Natural killer cell (primary cell): ENCODE data around the gene HSF5. TPM values are rescaled to one million over a fixed set of nuclear protein-coding genes. Genes with fewer than 3 reads are reported as not detected.

Experiments used
- ATAC-seq, 3 donors: fragments of 150-1000 bp in 2 of 3; fragments of 200-7000 bp in 1 of 3; cut with Tn5 transposase; 1 replicate in 1 of 3; 2 replicates in 2 of 3; pipeline ENCODE4 v1.10.0; 2021; ENCODE audit warnings: mild to moderate bottlenecking in 2 of 3, moderate library complexity in 2 of 3
- DNase-seq, 2 donors: peaks; one replicate each; pipeline versions ENCODE4 v3.0.0 to v3.0.0-alpha.2; 2013 to 2021; ENCODE audit warnings: mixed read lengths in 1 of 2
- H3K27ac ChIP-seq: one replicate; pipeline ENCODE4 v1.5.1; 2013; ENCODE audit warnings: mild to moderate bottlenecking, low read length
- H3K27me3 ChIP-seq: one replicate; pipeline ENCODE4 v1.6.1; 2013; ENCODE audit warnings: low read length; ENCODE audit not compliant: control insufficient read depth, insufficient read depth
- H3K36me3 ChIP-seq: one replicate; pipeline ENCODE4 v1.6.1; 2013; ENCODE audit warnings: low read length; ENCODE audit not compliant: control insufficient read depth, insufficient read depth
- H3K4me1 ChIP-seq: one replicate; pipeline ENCODE4 v1.6.1; 2013; ENCODE audit warnings: low read length; ENCODE audit not compliant: control insufficient read depth, insufficient read depth
- H3K4me3 ChIP-seq: one replicate; pipeline ENCODE4 v1.5.1; 2013; ENCODE audit warnings: low read length
- H3K9me3 ChIP-seq: one replicate; pipeline ENCODE4 v1.6.1; 2013; ENCODE audit warnings: low read length; ENCODE audit not compliant: control insufficient read depth, insufficient read depth
- H3K27ac Mint-ChIP-seq, 2 donors: one replicate each; pipeline ENCODE4 v1.8.0; 2022; ENCODE audit warnings: mild to moderate bottlenecking in 2 of 2, mixed read lengths in 2 of 2, moderate library complexity in 1 of 2
- H3K27me3 Mint-ChIP-seq, 2 donors: one replicate each; pipeline ENCODE4 v1.8.0; 2022; ENCODE audit warnings: low read depth in 2 of 2, mixed read lengths in 2 of 2
- H3K36me3 Mint-ChIP-seq: one replicate; pipeline ENCODE4 v1.8.0; 2022; ENCODE audit warnings: mixed read lengths
- H3K4me1 Mint-ChIP-seq, 2 donors: one replicate each; pipeline ENCODE4 v1.8.0; 2022; ENCODE audit warnings: mixed read lengths in 2 of 2
- H3K4me3 Mint-ChIP-seq: one replicate; pipeline ENCODE4 v1.8.0; 2022; ENCODE audit warnings: mild to moderate bottlenecking, moderate library complexity, mixed read lengths
- H3K9me3 Mint-ChIP-seq, 2 donors: one replicate each; pipeline ENCODE4 v1.8.0; 2022; ENCODE audit warnings: mixed read lengths in 2 of 2
- CTCF ChIP-seq: fragments of 200-600 bp; IDR thresholded peaks from one replicate; pipeline ENCODE4 v1.8.0; 2022; ENCODE audit warnings: antibody characterized with exemption
- WGBS: methylation state at CpG from one replicate; pipeline ENCODE4 v1.1.7; 2013; ENCODE audit warnings: missing lambda C conversion rate; ENCODE audit not compliant: insufficient coverage; 5-methylcytosine and 5-hydroxymethylcytosine counted together
- intact Hi-C: fragments of 100-400 bp; cut with micrococcal nuclease; formaldehyde crosslinking; loops from one replicate; pipeline ENCODE4 v1.14.2; 2022
- total RNA-seq, 4 donors: library from RNA; stranded (reverse); fragments of 120-200 nt in 1 of 4; gene quantifications; one replicate each; pipeline versions ENCODE4 v1.2.3 to v1.2.4, GENCODE V29; 2013 to 2022

HSF5 gene
- total RNA-seq, 3 donors from 2014 or later (not counting 1 experiment from before 2014, with no cell fraction given) = 0.45 to 1.00 (median 0.94) TPM

- ATAC-seq (no peak), DNase-seq (no peak)
- H3K27me3 ChIP-seq = no peaks in the 10 kb centered on the region
- H3K4me3 Mint-ChIP-seq = no peak overlapping the region
- no peak for TF ChIP-seq CTCF
- no peaks in the 10 kb centered on the region for H3K36me3 Mint-ChIP-seq
- H3K9me3 ChIP-seq = no peaks in the 10 kb centered on the region
- WGBS = 100% methylated on average over 1 of the region's 3 CpGs
- H3K36me3 ChIP-seq = no peaks in the 10 kb centered on the region
- H3K4me1 Mint-ChIP-seq = peaks cover 12 to 13% of the 10 kb centered on the region in 2 donors
- no peak overlapping the region for H3K27ac Mint-ChIP-seq
- no peaks in the 10 kb centered on the region for H3K9me3 Mint-ChIP-seq
- H3K4me3 ChIP-seq = no peak overlapping the region
- H3K27me3 Mint-ChIP-seq = no peaks in the 10 kb centered on the region
- H3K4me1 ChIP-seq = peaks cover 5% of the 10 kb centered on the region
- H3K27ac ChIP-seq = no peak overlapping the region
- intact Hi-C loops = no loop called here
These were observed 75.1 kb downstream of the HSF5 start for GRCh38 chr17:58412961-58413586.

- Mint-ChIP-seq H3K27me3 (no peaks in the 10 kb centered on the region), H3K27ac (no peak overlapping the region), H3K4me3 (no peak overlapping the region), H3K36me3 (no peaks in the 10 kb centered on the region), H3K9me3 (no peaks in the 10 kb centered on the region), H3K4me1 (peaks cover 3 to 4% of the 10 kb centered on the region in 2 donors)
- Histone ChIP-seq H3K4me3 (no peak overlapping the region), H3K27me3 (no peaks in the 10 kb centered on the region), H3K27ac (no peak overlapping the region), H3K36me3 (no peaks in the 10 kb centered on the region), H3K4me1 (no peaks in the 10 kb centered on the region), H3K9me3 (no peaks in the 10 kb centered on the region)
- TF ChIP-seq CTCF = no peak
- WGBS = no CpG with 5 or more reads among the region's 1 CpG
- intact Hi-C loops = no loop called here
- DNase-seq (no peak), ATAC-seq (no peak)
These were observed 76.0 kb downstream of the HSF5 start for GRCh38 chr17:58412064-58412703.

DNA sequence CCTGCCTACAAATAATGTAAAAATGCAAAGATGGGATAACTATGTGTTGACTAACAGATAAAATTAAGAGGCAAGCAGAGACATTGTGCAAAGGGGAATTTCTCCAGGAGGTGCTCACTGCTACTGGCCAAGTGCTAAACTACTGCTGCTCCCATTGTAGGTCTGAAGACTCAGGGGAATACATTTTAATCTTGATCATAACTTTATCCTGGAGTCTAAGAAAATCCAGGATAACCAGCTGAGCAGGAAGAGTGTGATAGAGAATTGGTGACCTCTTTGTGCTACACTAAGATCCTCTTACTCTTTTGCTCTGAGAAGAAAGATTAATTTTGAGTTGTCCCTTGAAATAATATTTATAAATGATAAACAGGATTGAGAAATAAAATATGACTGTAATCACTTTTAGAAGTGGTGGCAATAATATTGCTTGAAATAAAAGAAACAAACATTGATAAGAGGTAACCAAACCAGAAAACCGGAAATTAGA lies 76.8 kb downstream of the HSF5 start:
- Histone ChIP-seq H3K4me1 (no peaks in the 10 kb centered on the region), H3K27me3 (no peaks in the 10 kb centered on the region), H3K27ac (no peak overlapping the region), H3K9me3 (no peaks in the 10 kb centered on the region), H3K36me3 (no peaks in the 10 kb centered on the region), H3K4me3 (no peak overlapping the region)
- no peak for ATAC-seq
- H3K4me1 Mint-ChIP-seq = no peaks in the 10 kb centered on the region
- no peak overlapping the region for H3K27ac Mint-ChIP-seq
- DNase-seq = no peak
- no peaks in the 10 kb centered on the region for H3K36me3 Mint-ChIP-seq
- H3K4me3 Mint-ChIP-seq = no peak overlapping the region
- no peak for TF ChIP-seq CTCF
- WGBS = no CpG with 5 or more reads among the region's 1 CpG
- intact Hi-C loops = no loop called here
- no peaks in the 10 kb centered on the region for H3K9me3 Mint-ChIP-seq
- H3K27me3 Mint-ChIP-seq = no peaks in the 10 kb centered on the region
